Stimulated activated CD8-positive, alpha-beta memory T cell treated with anti-CD3 and anti-CD28 coated beads, Interleukin-4, amount 100 ng/mL, for 24 hours (primary cell): Measurements from ENCODE around the gene ZBED4.
"Not testable (repeated sequence)": the region's sequence is repeated elsewhere in the genome, so short reads cannot be mapped to it uniquely, and the experiment has no call there.

ENCODE experiments used
- DNase-seq: peaks from one replicate; pipeline ENCODE4 v3.0.0-alpha.2; 2020; ENCODE audit warnings: low read depth

Gene ZBED4

GRCh38 chr22:49852568-49852897, 1.1 kb upstream of the ZBED4 start:
- DNase-seq, result not testable (repeated sequence)

DNA sequence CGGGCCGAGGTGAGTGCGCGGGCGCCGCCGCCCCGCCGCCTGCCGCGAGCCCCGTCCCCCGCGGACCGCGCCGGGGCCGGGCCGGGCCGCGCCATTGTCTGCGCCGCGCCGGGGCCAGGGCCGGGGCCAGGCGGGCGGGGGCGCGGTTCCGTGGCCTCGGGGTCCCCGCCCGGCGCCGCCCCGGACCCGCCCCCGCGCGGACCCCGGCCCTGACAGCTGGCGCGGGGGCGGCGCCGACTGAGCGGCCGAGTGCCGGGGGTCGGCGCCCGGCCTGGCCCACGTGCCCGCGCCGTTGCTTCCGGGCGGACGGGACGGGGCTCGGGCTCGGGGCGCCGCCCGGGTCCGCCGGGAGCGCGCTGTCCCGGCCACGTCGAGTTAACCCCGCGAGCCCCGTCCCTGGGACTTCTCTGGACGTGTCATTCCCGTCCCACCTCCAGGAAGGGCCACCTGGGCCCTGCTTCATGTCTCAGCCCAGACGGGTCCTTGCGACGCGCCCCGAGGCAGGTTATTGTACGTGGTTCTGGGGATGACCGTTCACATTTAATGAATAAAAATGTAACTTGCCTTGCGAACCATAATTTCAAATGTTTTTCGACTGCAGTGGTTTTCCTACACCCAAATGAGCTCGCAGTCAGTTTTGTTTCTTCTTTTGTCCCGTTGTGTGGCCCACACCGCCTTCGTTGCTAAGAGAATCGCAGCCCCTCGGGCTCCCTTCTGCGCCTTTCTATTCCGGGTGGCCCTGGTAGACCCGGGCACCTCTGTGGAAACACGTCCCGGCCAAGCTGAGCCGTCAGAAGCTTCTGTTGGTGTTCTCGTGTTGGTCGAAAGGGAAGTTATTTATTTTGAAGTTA, 562 bp downstream of the ZBED4 start:
- DNase-seq, result no peak

DNA sequence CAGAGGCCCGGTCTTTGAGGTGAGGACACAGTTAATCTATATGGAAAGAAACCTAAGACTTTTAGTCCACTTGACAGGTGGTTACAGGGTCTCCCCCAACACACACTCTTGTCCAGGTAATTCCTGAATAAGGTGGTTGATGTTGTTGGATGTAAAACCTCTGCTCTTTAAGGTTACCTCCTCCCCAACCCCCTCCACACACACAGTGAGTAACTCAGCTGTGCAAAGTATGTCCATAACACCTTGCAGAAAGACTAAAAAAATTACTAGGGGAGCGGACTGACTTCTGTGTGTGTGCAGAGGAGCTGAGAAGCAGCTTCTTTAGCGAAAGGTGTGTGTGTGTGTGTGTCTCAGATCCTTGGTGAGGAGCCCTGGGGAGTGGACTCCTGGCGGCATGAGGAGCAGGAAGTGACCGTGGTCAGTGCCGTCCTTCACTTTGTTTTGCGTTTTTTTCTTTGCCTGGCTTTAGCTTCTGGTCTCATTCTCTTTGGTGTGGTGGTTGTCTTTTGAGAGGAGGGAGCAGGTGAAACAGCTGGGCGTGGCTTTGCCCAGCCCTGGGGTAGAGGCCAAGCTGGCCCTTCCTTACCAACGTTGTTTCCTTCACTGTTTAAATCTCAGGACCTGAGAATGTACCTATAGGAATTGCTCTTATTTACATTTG, 1.7 kb downstream of the ZBED4 start:
- no peak for DNase-seq

DNA sequence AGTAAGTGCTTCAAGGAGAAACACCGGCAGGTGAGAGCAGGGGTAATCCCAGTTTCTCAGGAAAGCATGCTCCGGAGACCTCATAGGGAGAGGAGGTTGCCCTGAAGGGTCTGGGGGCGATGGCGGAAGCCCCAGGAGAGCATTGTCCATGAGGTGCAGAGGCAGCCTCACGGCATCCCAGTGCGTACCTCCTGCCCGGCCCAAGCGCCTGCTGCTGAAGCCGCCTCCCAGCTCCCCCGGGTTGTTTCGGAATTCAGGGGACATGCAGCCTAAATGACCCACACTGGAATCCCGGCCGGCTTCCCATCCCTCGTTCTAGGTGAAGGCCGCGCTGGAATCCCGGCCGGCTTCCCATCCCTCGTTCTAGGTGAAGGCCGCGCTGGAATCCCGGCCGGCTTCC, 2.7 kb downstream of the ZBED4 start:
- no peak for DNase-seq

DNA sequence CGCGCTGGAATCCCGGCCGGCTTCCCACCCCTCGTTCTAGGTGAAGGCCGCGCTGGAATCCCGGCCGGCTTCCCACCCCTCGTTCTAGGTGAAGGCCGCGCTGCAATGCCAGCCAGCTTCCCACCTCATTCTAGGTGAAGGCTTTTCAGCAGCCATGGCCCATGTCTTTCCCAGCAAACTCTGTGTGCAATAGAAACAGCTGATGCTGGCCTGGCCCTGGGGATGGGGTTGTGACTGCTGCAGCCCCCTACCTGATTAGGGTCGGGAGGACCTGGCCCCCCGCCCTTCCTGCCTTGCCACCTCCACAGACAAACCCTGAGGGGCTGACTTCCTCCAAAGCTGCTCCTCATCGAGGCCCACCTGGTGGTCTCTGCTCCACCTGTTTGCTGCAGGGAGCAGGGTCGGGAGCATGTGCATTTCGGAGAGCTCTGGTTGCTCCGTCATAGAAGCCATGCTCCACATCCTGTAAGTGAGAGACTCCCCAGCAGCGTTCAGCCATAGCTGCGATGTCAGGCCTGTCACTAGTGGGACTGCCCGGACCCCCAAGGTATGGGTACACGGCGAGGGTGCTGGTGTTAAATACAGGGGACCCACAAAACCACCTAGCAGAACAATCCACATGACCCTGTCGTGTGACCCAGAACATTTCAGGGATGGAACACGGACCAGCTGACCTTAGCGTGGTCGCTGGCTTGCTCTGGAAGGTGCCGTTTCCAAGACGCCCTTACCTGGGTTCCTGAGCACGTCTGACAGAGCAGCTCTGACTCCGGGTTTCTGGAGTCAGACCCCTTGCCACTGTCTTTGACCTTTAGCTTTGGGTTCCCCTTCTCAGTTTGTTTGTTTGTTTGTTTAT, 3.3 kb downstream of the ZBED4 start:
- DNase-seq, result no peak

GRCh38 chr22:49858827-49859226, 5.2 kb downstream of the ZBED4 start:
- DNase-seq, result no peak

GRCh38 chr22:49861642-49862495, 8.2 kb downstream of the ZBED4 start:
- DNase-seq, result no peak

DNA sequence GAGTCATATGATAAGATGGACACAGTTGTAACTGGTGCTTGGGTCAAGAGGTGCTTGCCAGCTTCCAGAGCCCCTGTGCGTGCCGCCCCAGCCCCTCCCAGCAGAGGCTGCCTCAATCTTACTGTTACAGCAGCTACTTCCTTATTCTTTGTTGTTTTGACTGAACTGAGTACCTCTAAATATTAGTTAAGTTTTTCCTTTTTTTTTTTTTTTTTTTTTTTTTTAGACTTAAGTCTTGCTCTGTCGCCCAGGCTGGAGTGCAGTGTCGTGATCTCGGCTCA, 8.8 kb downstream of the ZBED4 start:
- DNase-seq, result no peak

- no peak for DNase-seq
Observed at GRCh38 chr22:49863931-49864330, 10.3 kb downstream of the ZBED4 start.

DNA sequence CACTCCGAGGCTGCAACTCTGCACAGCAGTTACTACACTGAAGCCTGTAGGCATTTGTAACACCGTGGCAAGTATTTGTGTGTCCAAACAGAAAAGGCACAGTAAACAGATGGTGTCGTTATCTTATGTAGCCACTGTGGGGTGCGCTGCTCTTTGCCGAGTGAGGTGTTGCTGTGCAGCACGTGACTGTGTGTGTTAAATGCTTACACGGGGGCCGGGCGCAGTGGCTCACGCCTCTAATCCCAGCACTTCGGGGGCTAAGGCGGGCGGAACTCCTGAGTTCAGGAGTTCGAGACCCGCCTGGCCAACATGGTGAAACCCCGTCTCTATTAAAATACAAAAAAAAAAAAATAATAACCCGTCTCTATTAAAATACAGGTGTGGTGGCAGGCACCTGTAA, 11.5 kb downstream of the ZBED4 start:
- DNase-seq, result no peak

DNA sequence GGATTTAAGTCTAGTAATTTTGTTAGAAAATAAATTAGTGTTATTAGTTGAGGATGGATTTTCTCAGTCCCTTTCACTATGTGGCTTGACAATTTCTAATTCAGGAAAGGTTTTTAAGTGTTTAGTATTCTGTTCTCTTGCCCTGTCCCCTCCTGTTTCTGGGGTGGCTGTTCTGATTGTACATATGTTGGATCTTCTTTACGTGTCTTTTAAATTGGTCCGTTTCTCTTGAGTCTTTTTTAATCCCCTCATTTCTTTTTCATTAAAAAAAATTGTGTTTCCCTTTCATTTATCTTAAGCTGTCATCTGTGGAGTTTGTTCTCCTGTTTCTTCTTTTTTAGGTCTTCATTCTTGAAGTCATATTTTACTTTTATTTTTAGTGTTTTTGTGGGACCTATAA, 12.5 kb downstream of the ZBED4 start:
- DNase-seq, result no peak

- DNase-seq, result no peak
Observed at GRCh38 chr22:49866646-49867045, 13.0 kb downstream of the ZBED4 start.

GRCh38 chr22:49867303-49868265, 13.9 kb downstream of the ZBED4 start:
- no peak for DNase-seq

- no peak for DNase-seq
Observed at GRCh38 chr22:49869086-49869830, 15.6 kb downstream of the ZBED4 start.

DNA sequence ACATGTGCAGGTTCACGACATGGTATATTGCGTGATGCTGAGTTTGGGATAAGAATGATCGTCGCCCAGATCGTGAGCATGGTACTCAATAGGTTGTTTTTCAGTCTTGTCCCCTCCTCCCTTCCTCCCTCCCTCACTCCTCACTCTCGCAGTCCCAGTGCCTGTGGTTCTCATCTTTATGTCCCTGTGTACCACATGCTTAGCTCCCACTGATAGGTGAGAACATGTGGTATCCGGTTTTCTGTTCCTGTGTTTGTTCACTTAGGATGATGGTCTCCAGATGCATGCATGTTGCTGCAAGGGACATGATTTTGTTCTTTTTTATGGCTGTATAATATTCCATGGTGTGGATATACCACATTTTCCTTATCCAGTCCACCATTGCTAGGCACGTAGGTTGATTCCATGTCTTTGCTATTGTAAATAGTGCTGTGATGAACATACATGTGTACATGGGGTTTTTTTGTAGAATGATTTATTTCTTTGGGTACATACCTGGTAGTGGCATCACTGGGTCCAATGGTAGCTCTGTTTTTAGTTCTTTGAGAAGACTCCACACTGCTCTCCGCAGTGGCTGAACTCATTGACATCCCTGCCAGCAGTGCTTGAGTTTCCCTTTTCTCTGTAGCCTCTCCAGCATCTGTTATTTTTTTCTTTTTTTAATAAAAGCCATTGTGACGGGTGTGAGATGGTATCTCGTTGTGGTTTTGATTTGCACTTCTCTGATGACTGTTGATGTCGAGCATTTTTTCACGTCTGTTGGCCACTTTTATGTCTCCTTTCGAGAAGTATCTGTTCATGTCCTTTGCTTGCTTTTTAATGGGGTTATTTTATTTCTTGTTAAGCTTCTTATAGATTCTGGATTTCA, 16.4 kb downstream of the ZBED4 start:
- DNase-seq, result no peak

- DNase-seq, result no peak
Observed at GRCh38 chr22:49871482-49871881, 17.8 kb downstream of the ZBED4 start.

DNA sequence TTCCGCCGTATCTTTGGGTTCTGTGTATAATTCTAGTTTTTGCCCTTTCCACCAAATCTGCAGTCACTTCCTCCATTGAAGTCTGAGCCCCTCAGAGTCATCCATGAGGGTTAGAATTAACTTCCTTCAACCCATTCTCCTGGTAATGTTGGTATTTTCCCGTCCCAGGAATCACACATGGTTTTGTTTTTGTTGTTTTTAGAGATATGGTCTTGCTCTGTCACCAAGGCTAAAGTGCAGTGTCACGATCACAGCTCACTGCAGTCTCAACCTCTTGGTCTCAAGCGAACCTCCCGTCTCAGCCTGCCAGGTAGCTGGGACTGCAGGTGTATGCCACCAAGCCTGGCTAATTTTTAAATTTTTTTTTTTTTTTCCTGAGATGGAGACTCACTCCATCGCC, 18.7 kb downstream of the ZBED4 start:
- DNase-seq, result no peak

DNA sequence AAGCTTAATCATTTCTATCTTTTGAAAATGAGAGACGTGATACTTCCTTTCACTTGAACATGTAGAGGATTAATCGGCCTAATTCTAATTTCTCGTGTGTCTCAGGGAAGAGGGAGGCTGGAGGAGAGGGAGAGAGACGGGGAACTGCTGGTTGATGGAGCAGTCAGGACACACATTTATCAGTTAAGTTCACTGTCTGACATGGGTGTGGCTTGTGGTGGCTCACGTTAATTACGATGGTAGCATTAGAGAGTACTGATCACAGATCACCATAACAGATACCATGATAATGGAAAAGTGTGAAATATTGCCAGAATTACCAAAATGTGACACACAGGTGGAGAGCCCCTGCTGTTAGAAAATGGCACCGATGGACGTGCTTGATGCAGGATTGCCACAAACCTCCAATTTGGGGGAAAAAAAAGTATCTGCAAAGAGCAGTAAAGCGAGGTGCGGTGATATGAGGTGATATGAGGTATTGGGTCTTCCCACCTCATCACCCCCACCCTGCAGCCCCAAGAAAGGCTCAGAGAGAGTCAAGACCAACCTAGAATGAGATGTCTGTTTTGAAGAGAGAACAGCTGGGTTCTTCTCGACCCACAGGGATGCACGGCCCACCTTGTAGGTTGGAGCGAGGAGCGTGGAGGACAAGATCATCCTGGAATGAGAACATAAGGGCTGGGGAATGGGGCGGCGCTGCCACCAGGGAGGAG, 19.7 kb downstream of the ZBED4 start:
- DNase-seq, result no peak

DNA sequence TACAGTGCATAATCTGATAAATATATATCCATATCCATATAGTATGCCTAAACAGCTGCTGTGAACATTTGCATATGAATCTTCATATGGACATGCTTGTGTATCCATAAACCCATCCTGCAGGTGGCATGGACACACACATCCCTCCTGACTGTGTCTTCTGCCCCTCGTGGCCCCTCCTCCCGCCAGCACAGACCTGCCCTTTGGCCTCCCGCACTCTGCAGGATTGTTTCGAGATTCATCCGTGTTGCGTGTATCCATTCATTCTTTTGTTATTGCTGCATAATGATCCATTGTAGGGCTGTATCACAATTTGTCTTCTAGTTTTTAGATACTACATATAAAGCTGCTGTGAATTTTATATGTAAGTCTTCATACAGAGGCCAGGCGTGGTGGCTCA, 24.0 kb downstream of the ZBED4 start:
- DNase-seq, result no peak
